GM12891 (cell line): ENCODE measurements around the gene PLA2G4F.

Experiments used
- PAX5 ChIP-seq: IDR thresholded peaks from 2 replicates; pipeline ENCODE4 v1.6.1; 2011; ENCODE audit warnings: low read length, moderate library complexity, mild to moderate bottlenecking; ENCODE audit not compliant: insufficient read depth, severe bottlenecking
- POLR2A ChIP-seq: IDR thresholded peaks from 2 replicates; pipeline ENCODE4 v1.6.1; 2011; ENCODE audit warnings: low read depth, low read length, control low read depth
- POLR2AphosphoS5 ChIP-seq: IDR thresholded peaks from 2 replicates; pipeline ENCODE4 v1.6.1; 2011; ENCODE audit warnings: low read depth, low read length, control low read depth
- POU2F2 ChIP-seq: IDR thresholded peaks from 2 replicates; pipeline ENCODE4 v1.6.1; 2011; ENCODE audit warnings: low read depth, mild to moderate bottlenecking, control low read depth, low read length, moderate library complexity
- SPI1 ChIP-seq: IDR thresholded peaks from 2 replicates; pipeline ENCODE4 v1.6.1; 2011; ENCODE audit warnings: low read depth, low read length, control low read depth
- TAF1 ChIP-seq: IDR thresholded peaks from 2 replicates; pipeline ENCODE4 v1.6.1; 2011; ENCODE audit warnings: low read depth, low read length, control low read depth

DNA sequence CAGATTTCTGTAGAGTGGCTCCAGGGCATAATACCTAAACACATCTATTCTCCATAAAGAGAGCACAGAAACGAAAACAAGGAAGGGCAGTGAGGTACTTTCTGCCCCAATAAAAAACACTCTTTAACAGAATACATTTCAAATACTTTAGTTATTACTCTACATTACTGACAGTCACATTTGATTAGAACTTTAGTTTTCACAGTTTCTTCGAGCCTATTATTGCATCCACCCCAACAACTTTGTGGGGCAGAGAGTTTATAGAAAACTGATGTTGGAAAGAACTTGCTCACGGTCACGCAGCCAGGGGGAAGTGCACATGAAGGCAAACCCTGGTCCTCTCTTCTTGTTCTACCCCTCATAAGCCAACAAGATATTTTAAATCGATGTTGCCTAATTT lies 42.7 kb upstream of the PLA2G4F start:
- TF ChIP-seq POLR2AphosphoS5 = no peak
- no peak for TF ChIP-seq POLR2A
- no peak for TF ChIP-seq TAF1
- TF ChIP-seq POU2F2 = no peak
- no peak for TF ChIP-seq SPI1
- no peak for TF ChIP-seq PAX5
